ENCODE data around the gene ZNF771.
A peak's percentile ranks its signal among the peaks of the same experiment; 100 is the strongest.

The ZNF771 gene

DNA sequence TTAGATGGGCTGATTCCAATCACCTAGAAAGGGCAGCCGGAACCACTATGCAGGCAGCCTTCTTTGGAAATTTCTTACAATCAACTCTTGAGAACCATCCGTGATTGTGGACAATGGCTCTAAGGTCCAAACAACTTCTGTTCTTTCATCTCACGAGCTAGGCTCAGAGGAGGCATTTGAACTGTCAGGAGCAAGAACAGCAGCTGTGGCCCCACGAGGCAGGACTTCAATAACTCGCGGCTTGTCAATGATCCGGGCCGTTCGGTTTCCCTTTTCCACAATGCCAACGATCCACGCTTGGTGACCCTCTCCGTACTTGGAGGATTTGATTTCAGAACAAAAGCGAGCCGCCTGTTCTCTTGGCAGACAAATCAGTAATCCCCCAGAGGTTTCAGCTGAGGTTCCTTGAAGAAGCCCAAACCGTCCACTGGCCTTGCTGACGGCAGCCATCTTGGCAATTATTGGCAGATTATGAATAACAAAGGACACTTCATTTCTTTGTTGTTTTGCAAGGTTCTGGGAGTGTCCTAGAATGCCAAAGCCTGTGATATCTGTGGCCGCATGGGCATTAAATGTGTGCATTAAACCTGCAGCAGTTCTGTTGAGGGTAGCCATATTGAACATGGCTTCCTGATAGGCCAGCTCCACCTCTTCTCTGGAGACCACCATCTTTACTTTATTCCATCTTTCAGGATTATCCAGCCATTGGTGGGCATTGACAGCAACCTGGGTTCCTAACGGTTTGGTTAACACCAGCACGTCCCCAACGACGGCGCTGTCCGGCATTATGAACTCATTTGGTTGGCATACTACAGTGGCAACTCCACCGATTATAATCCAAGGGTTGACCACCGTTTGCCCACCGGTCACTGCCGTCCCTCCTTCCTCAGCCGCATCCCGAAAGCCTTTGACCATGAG, 37.1 kb downstream of the ZNF771 start:
- Histone ChIP-seq H3K27me3 (replicated peaks in 2 of 5; ENCODE audit: control insufficient read depth in 4 of 5, insufficient read depth in 5 of 5, low read length in 4 of 5) (no peaks in the 10 kb centered on the region), H3K4me3 (ENCODE audit: control insufficient read depth in 1 of 7, extremely low read depth in 1 of 7, insufficient read depth in 4 of 7, low read depth in 2 of 7, low read length in 6 of 7) (peak overlapping the region; percentile 65 to 99 (median 95)), H3K9me3 (ENCODE audit: control extremely low read depth in 1 of 5, control insufficient read depth in 4 of 5, insufficient read depth in 2 of 5, low read depth in 1 of 5, low read length in 4 of 5) (no peaks in the 10 kb centered on the region), H3K27ac (ENCODE audit: insufficient read depth in 1 of 2, low read depth in 1 of 2, low read length in 2 of 2, poor library complexity in 1 of 2, severe bottlenecking in 2 of 2) (peak overlapping the region; percentile 94 to 98), H3K4me1 (ENCODE audit: control extremely low read depth in 1 of 4, control insufficient read depth in 4 of 4, insufficient read depth in 4 of 4, low read length in 3 of 4) (peaks cover 3 to 38% (median 26%) of the 10 kb centered on the region in 4 experiments), H3K36me3 (ENCODE audit: control insufficient read depth in 4 of 4, insufficient read depth in 4 of 4, low read length in 3 of 4) (peaks cover 0 to 19% (median 10%) of the 10 kb centered on the region in 4 experiments)
- ChIA-PET CTCF (interaction anchor here (0.6 to 5.6 kb wide), 9 partner anchors 9 to 202 kb away, joined by 3 to 37 read pairs (median 3); partner anchors contain the start of genes DCTPP1 and ZNF747), POLR2A (interaction anchor here (0.8 to 1.0 kb wide), 2 partner anchors 27 to 83 kb away, joined by 3 to 6 read pairs; no protein-coding TSS in a partner anchor)
- no peak for DNase-seq
- 95% methylated on average over 28 of the region's 29 CpGs for WGBS (ENCODE audit: insufficient coverage)

DNA sequence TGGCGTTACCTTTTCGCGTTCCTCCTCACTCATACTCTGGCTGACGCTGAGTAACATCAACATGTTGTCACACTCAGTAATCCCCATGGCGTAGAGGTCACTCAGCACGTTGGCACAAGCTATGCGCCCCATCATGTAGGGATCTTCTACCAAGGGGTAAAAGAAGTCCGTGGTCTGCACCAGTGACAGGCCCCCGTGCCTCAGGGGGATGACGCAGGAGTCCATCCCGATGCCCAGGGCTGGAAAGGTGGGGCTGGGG, 37.7 kb downstream of the ZNF771 start:
- Histone ChIP-seq H3K9me3 (ENCODE audit: control extremely low read depth in 1 of 5, control insufficient read depth in 4 of 5, insufficient read depth in 2 of 5, low read depth in 1 of 5, low read length in 4 of 5) (no peaks in the 10 kb centered on the region), H3K36me3 (ENCODE audit: control insufficient read depth in 4 of 4, insufficient read depth in 4 of 4, low read length in 3 of 4) (peaks cover 0 to 19% (median 10%) of the 10 kb centered on the region in 4 experiments), H3K27ac (ENCODE audit: insufficient read depth in 1 of 2, low read depth in 1 of 2, low read length in 2 of 2, poor library complexity in 1 of 2, severe bottlenecking in 2 of 2) (peak overlapping the region; percentile 94 to 98), H3K4me3 (ENCODE audit: control insufficient read depth in 1 of 7, extremely low read depth in 1 of 7, insufficient read depth in 4 of 7, low read depth in 2 of 7, low read length in 6 of 7) (peak overlapping the region; percentile 65 to 99 (median 95)), H3K27me3 (replicated peaks in 2 of 5; ENCODE audit: control insufficient read depth in 4 of 5, insufficient read depth in 5 of 5, low read length in 4 of 5) (no peaks in the 10 kb centered on the region), H3K4me1 (ENCODE audit: control extremely low read depth in 1 of 4, control insufficient read depth in 4 of 4, insufficient read depth in 4 of 4, low read length in 3 of 4) (peaks cover 3 to 33% (median 25%) of the 10 kb centered on the region in 4 experiments)
- 34% methylated on average over 11 of the region's 11 CpGs for WGBS (ENCODE audit: insufficient coverage)
- DNase-seq: peak in 1 of 3 donors; percentile 20
- ChIA-PET POLR2A (interaction anchor here (0.8 to 1.0 kb wide), 2 partner anchors 28 to 82 kb away, joined by 3 to 6 read pairs; no protein-coding TSS in a partner anchor), CTCF (interaction anchor here (0.7 to 5.6 kb wide), 6 partner anchors 11 to 90 kb away, joined by 3 to 37 read pairs (median 4); partner anchors contain the start of genes DCTPP1 and ZNF747)

DNA sequence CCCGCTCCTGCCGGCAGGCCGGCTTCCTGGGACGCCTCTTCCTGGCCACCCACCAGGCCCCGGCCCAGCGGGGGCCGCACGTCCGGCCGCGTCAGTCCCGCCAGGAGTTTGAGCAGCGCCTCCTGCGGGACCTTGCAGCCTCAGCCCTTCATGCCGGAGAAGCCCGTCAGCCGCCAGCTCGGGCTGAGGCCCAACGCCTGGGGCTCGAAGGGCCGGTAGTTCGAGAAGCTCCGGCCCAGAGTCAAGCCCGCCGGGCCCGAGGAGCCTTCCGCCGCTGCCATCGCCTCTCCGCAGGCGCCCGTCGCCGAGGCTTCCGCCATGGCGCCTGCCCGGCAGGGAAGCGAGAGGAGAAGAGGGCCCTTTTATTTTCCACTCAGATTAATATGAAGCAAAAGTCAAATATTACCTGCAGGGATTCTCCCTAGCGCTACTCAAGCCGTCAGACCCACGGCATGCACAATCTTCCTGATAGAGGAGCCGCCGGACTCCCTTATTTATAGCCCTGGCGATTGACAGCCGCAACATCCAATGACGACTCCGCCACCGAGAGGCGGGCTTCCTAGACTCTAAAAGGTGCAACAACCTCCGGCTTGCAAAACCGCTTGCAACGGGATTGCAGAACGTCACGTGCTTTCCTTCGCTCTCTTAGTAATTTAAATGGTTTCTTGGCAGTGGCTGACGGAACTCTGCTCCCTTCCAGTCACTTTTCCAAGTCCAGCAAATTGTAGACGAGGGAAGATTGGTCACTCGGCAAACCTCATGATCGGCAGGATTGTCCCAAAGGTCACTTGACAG, 38.2 kb downstream of the ZNF771 start, which contains the start of gene SEPHS2:
Gene SEPHS2, minus strand, starts transcription at position 467 of the 795 bp plus-strand sequence. Its CDS starts 147 bp downstream, at position 320.
- CTCF ChIA-PET: interaction anchor here (0.7 to 5.6 kb wide), 8 partner anchors 11 to 171 kb away, joined by 3 to 37 read pairs (median 4); partner anchors contain the start of genes DCTPP1 and ZNF747
- H3K4me3 ChIP-seq (ENCODE audit: control insufficient read depth in 1 of 7, extremely low read depth in 1 of 7, insufficient read depth in 4 of 7, low read depth in 2 of 7, low read length in 6 of 7): peak within 1 kb of the TSS; percentile 65 to 99 (median 95)
- H3K9me3 ChIP-seq (ENCODE audit: control extremely low read depth in 1 of 5, control insufficient read depth in 4 of 5, insufficient read depth in 2 of 5, low read depth in 1 of 5, low read length in 4 of 5): no peaks in the 10 kb centered on the region
- DNase-seq: peak; percentile 95 to 98 (median 98)
- H3K27ac ChIP-seq (ENCODE audit: insufficient read depth in 1 of 2, low read depth in 1 of 2, low read length in 2 of 2, poor library complexity in 1 of 2, severe bottlenecking in 2 of 2): peak within 1 kb of the TSS; percentile 94 to 98
- H3K4me1 ChIP-seq (ENCODE audit: control extremely low read depth in 1 of 4, control insufficient read depth in 4 of 4, insufficient read depth in 4 of 4, low read length in 3 of 4): peaks cover 3 to 30% (median 24%) of the 10 kb centered on the region in 4 experiments
- POLR2A ChIA-PET: interaction anchor here (0.6 to 1.0 kb wide), 5 partner anchors 13 to 113 kb away, joined by 3 to 6 read pairs (median 3); partner anchors contain the start of gene ZNF764
- peaks cover 0 to 19% (median 10%) of the 10 kb centered on the region in 4 experiments for H3K36me3 ChIP-seq (ENCODE audit: control insufficient read depth in 4 of 4, insufficient read depth in 4 of 4, low read length in 3 of 4)
- under 1% methylated on average over 50 of the region's 59 CpGs for WGBS (ENCODE audit: insufficient coverage)
- H3K27me3 ChIP-seq (replicated peaks in 2 of 5; ENCODE audit: control insufficient read depth in 4 of 5, insufficient read depth in 5 of 5, low read length in 4 of 5): no peaks in the 10 kb centered on the region

GRCh38 chr16:30446203-30446595, 38.8 kb downstream of the ZNF771 start:
- WGBS (ENCODE audit: insufficient coverage): no CpG with 5 or more reads among the region's 10 CpGs
- Histone ChIP-seq H3K9me3 (ENCODE audit: control extremely low read depth in 1 of 5, control insufficient read depth in 4 of 5, insufficient read depth in 2 of 5, low read depth in 1 of 5, low read length in 4 of 5) (no peaks in the 10 kb centered on the region), H3K27ac (ENCODE audit: insufficient read depth in 1 of 2, low read depth in 1 of 2, low read length in 2 of 2, poor library complexity in 1 of 2, severe bottlenecking in 2 of 2) (peak overlapping the region; percentile 94 to 98), H3K36me3 (ENCODE audit: control insufficient read depth in 4 of 4, insufficient read depth in 4 of 4, low read length in 3 of 4) (peaks cover 0 to 19% (median 10%) of the 10 kb centered on the region in 4 experiments), H3K4me3 (ENCODE audit: control insufficient read depth in 1 of 7, extremely low read depth in 1 of 7, insufficient read depth in 4 of 7, low read depth in 2 of 7, low read length in 6 of 7) (peak overlapping the region; percentile 65 to 99 (median 95)), H3K27me3 (replicated peaks in 2 of 5; ENCODE audit: control insufficient read depth in 4 of 5, insufficient read depth in 5 of 5, low read length in 4 of 5) (no peaks in the 10 kb centered on the region), H3K4me1 (ENCODE audit: control extremely low read depth in 1 of 4, control insufficient read depth in 4 of 4, insufficient read depth in 4 of 4, low read length in 3 of 4) (peaks cover 3 to 35% (median 25%) of the 10 kb centered on the region in 4 experiments)
- CTCF ChIA-PET: interaction anchor here (1.1 to 5.6 kb wide), 5 partner anchors 11 to 170 kb away, joined by 3 to 37 read pairs (median 4); no protein-coding TSS in a partner anchor
- POLR2A ChIA-PET: interaction anchor here (0.6 to 0.9 kb wide), 3 partner anchors 12 to 112 kb away, joined by 3 read pairs; partner anchors contain the start of gene ZNF764
- peak in 1 of 3 donors; percentile 31 for DNase-seq

GRCh38 chr16:30447512-30448226, 40.3 kb downstream of the ZNF771 start:
- Histone ChIP-seq H3K36me3 (ENCODE audit: control insufficient read depth in 4 of 4, insufficient read depth in 4 of 4, low read length in 3 of 4) (peaks cover 0 to 19% (median 10%) of the 10 kb centered on the region in 4 experiments), H3K27me3 (replicated peaks in 2 of 5; ENCODE audit: control insufficient read depth in 4 of 5, insufficient read depth in 5 of 5, low read length in 4 of 5) (no peaks in the 10 kb centered on the region), H3K27ac (ENCODE audit: insufficient read depth in 1 of 2, low read depth in 1 of 2, low read length in 2 of 2, poor library complexity in 1 of 2, severe bottlenecking in 2 of 2) (no peak overlapping the region), H3K9me3 (ENCODE audit: control extremely low read depth in 1 of 5, control insufficient read depth in 4 of 5, insufficient read depth in 2 of 5, low read depth in 1 of 5, low read length in 4 of 5) (no peaks in the 10 kb centered on the region), H3K4me1 (ENCODE audit: control extremely low read depth in 1 of 4, control insufficient read depth in 4 of 4, insufficient read depth in 4 of 4, low read length in 3 of 4) (peaks cover 11 to 43% (median 25%) of the 10 kb centered on the region in 4 experiments), H3K4me3 (ENCODE audit: control insufficient read depth in 1 of 7, extremely low read depth in 1 of 7, insufficient read depth in 4 of 7, low read depth in 2 of 7, low read length in 6 of 7) (no peak overlapping the region)
- ChIA-PET POLR2A (interaction anchor here (0.6 kb wide), 1 partner anchor 162 kb away, joined by 3 read pairs; no protein-coding TSS in a partner anchor), CTCF (interaction anchor here (0.5 to 5.6 kb wide), 10 partner anchors 10 to 199 kb away, joined by 3 to 37 read pairs (median 4); partner anchors contain the start of gene DCTPP1)
- 99% methylated on average over 10 of the region's 12 CpGs for WGBS (ENCODE audit: insufficient coverage)
- no peak for DNase-seq

DNA sequence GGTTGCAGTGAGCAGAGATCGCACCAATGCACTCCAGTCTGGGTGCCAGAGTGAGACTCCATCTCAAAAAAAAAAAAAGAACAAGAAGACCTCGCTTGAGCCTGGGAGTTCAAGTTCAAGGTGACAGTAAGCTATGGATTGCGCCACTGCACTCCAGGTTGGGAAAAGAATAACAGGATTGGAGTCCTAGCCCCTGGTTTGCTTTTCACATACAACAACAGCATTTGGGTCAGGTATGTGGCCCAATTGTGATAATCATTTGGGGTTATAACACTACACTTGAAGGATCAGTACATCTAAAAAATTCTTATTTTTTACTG, 41.7 kb downstream of the ZNF771 start:
- H3K27me3 ChIP-seq (replicated peaks in 2 of 5; ENCODE audit: control insufficient read depth in 4 of 5, insufficient read depth in 5 of 5, low read length in 4 of 5): no peaks in the 10 kb centered on the region
- POLR2A ChIA-PET: no interaction called here
- H3K4me3 ChIP-seq (ENCODE audit: control insufficient read depth in 1 of 7, extremely low read depth in 1 of 7, insufficient read depth in 4 of 7, low read depth in 2 of 7, low read length in 6 of 7): no peak overlapping the region
- H3K27ac ChIP-seq (ENCODE audit: insufficient read depth in 1 of 2, low read depth in 1 of 2, low read length in 2 of 2, poor library complexity in 1 of 2, severe bottlenecking in 2 of 2): no peak overlapping the region
- H3K9me3 ChIP-seq (ENCODE audit: control extremely low read depth in 1 of 5, control insufficient read depth in 4 of 5, insufficient read depth in 2 of 5, low read depth in 1 of 5, low read length in 4 of 5): no peaks in the 10 kb centered on the region
- peaks cover 9 to 51% (median 19%) of the 10 kb centered on the region in 4 experiments for H3K4me1 ChIP-seq (ENCODE audit: control extremely low read depth in 1 of 4, control insufficient read depth in 4 of 4, insufficient read depth in 4 of 4, low read length in 3 of 4)
- peaks cover 0 to 7% (median 3%) of the 10 kb centered on the region in 4 experiments for H3K36me3 ChIP-seq (ENCODE audit: control insufficient read depth in 4 of 4, insufficient read depth in 4 of 4, low read length in 3 of 4)
- DNase-seq: no peak
- CTCF ChIA-PET: interaction anchor here (0.8 to 5.6 kb wide), 23 partner anchors 8 to 269 kb away, joined by 3 to 37 read pairs (median 4); partner anchors contain the start of genes DCTPP1, ITGAL and ZNF764
- 86% methylated on average over 1 of the region's 3 CpGs for WGBS (ENCODE audit: insufficient coverage)

Data from common myeloid progenitor, CD34-positive (primary cell).